ENCODE results near the gene LAMB3. TPM values are rescaled to one million over a fixed set of nuclear protein-coding genes. Genes with fewer than 3 reads are reported as not detected.

The LAMB3 gene
- total RNA-seq, 4 donors from 2014 or later: 47.2 to 147 (median 126) TPM

DNA sequence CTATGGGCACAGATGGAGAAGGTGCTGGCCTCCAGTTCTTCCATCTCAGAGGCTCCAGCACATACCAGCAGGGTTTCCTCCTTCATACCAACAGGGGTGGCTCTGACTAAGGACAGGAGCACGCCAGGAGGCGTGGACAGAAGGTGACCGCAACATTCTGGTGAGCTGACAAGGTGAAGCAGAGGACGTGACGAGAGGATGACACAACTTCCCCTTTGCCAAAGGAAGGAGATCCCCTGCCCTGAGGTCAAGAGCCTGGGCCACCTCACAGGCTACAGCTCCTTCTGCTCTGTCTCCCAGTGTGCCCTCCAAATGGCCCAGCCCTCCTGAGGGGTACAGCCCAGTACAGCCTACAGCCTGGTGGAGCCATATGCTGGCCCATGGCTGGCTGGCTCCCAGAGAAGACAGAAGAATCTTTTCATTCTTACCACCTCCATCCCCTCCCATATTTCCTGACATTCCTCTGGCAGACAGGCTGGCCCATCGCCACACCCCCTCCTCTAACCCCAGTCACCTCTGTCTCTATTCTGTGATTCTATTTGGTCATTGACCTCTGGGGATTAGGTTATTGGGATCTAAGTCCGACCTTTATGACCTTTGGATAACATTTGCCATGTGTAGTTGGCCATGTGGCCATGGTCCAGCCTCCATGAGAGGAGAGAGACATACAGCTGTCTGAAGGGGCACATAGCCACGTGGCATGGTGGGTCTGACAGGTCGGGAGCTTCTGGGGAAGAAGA, 5.1 kb upstream of the LAMB3 start:
- Histone ChIP-seq H3K36me3 (no peaks in the 10 kb centered on the region), H3K27ac (no peak overlapping the region), H3K9me3 (no peaks in the 10 kb centered on the region), H3K4me1 (peaks cover 6 to 44% (median 17%) of the 10 kb centered on the region in 4 donors), H3K27me3 (no peaks in the 10 kb centered on the region), H3K4me3 (no peak overlapping the region)
- 60 to 89% methylated on average over 1 to 9 of the region's 9 CpGs for WGBS, 2 donors (ENCODE audit: low coverage in 1 of 2)
- no peak for DNase-seq
- intact Hi-C loops (cut with DNase I; ENCODE audit: low total_unique reads) (loop anchor here (1.0 kb wide), 1 partner anchor 119 kb away; no protein-coding TSS in a partner anchor), in situ Hi-C loops (cut with MboI; ENCODE audit: low pct_ligation_motif_present in 1 of 4, low pct_unique_long_range_greater_than_20kb in 1 of 4, low sequenced_read_pairs in 3 of 4) (no loop called here)
- TF ChIP-seq EP300 (IDR thresholded peaks at IDR 0.05; ENCODE audit: low read depth) (no peak), POLR2A (IDR thresholded peaks at IDR 0.05) (no peak), POLR2AphosphoS5 (IDR thresholded peaks at IDR 0.05) (no peak)
- TF ChIP-seq, protein P1, sequence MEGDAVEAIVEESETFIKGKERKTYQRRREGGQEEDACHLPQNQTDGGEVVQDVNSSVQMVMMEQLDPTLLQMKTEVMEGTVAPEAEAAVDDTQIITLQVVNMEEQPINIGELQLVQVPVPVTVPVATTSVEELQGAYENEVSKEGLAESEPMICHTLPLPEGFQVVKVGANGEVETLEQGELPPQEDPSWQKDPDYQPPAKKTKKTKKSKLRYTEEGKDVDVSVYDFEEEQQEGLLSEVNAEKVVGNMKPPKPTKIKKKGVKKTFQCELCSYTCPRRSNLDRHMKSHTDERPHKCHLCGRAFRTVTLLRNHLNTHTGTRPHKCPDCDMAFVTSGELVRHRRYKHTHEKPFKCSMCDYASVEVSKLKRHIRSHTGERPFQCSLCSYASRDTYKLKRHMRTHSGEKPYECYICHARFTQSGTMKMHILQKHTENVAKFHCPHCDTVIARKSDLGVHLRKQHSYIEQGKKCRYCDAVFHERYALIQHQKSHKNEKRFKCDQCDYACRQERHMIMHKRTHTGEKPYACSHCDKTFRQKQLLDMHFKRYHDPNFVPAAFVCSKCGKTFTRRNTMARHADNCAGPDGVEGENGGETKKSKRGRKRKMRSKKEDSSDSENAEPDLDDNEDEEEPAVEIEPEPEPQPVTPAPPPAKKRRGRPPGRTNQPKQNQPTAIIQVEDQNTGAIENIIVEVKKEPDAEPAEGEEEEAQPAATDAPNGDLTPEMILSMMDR (IDR thresholded peaks at IDR 0.05): no peak

- no peak overlapping the region for H3K27ac ChIP-seq
- H3K9me3 ChIP-seq: no peaks in the 10 kb centered on the region
- H3K4me1 ChIP-seq: peaks cover 11 to 55% (median 26%) of the 10 kb centered on the region in 4 donors
- H3K4me3 ChIP-seq: no peak overlapping the region
- in situ Hi-C loops (cut with MboI; ENCODE audit: low pct_ligation_motif_present in 1 of 4, low pct_unique_long_range_greater_than_20kb in 1 of 4, low sequenced_read_pairs in 3 of 4): no loop called here
- no peaks in the 10 kb centered on the region for H3K36me3 ChIP-seq
- TF ChIP-seq POLR2A (IDR thresholded peaks at IDR 0.05): no peak
- TF ChIP-seq, protein P1 (IDR thresholded peaks at IDR 0.05): no peak
- TF ChIP-seq POLR2AphosphoS5 (IDR thresholded peaks at IDR 0.05): peak in 1 of 3 donors; percentile 53
- TF ChIP-seq EP300 (IDR thresholded peaks at IDR 0.05; ENCODE audit: low read depth): no peak
- H3K27me3 ChIP-seq: no peaks in the 10 kb centered on the region
- intact Hi-C loops (cut with DNase I; ENCODE audit: low total_unique reads): no loop called here
- WGBS, 2 donors (ENCODE audit: low coverage in 1 of 2): 72 to 88% methylated on average over 5 to 9 of the region's 9 CpGs
- peak; percentile 46 for DNase-seq
These were observed 3.4 kb upstream of the LAMB3 start for GRCh38 chr1:209655411-209656231.

DNA sequence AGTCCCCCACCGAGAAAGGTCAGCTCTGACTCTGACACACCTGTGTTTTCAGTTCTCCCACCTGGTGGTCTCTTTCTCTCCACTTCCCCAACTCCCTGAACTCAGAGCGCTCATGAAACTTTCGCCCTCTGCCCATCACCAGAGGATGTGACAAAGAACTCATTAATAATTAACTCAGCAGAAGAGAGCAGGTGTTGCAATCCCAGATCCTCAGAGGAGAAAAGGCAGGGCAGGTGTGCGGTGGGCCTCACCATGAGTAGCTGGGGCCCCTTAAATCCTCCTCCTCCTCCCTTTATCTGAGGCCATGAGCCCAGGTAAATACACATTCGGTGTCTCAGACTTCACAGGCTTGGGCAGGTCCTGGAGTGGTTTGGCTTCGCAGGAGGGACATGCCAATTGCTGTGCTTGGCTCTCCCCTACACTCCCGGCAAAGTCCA, 1.7 kb upstream of the LAMB3 start:
- 54% methylated on average over 7 of the region's 7 CpGs; no CpG with 5 or more reads in 1 of the 2 donors for WGBS, 2 donors (ENCODE audit: low coverage in 1 of 2)
- DNase-seq: peak; percentile 56
- in situ Hi-C loops (cut with MboI; ENCODE audit: low pct_ligation_motif_present in 1 of 4, low pct_unique_long_range_greater_than_20kb in 1 of 4, low sequenced_read_pairs in 3 of 4): no loop called here
- Histone ChIP-seq H3K4me3 (no peak overlapping the region), H3K4me1 (peaks cover 11 to 58% (median 42%) of the 10 kb centered on the region in 4 donors), H3K36me3 (no peaks in the 10 kb centered on the region), H3K27ac (peak overlapping the region; percentile 83 to 89 (median 86)), H3K27me3 (no peaks in the 10 kb centered on the region), H3K9me3 (no peaks in the 10 kb centered on the region)
- intact Hi-C loops (cut with DNase I; ENCODE audit: low total_unique reads): no loop called here
- TF ChIP-seq, protein P1 (IDR thresholded peaks at IDR 0.05): no peak
- peak; percentile 28 for TF ChIP-seq POLR2A (IDR thresholded peaks at IDR 0.05)
- TF ChIP-seq EP300 (IDR thresholded peaks at IDR 0.05; ENCODE audit: low read depth): no peak
- TF ChIP-seq POLR2AphosphoS5 (IDR thresholded peaks at IDR 0.05): peak in 2 of 3 donors; percentile 17 to 45

GRCh38 chr1:209652873-209653401, 712 bp upstream of the LAMB3 start:
- WGBS, 2 donors (ENCODE audit: low coverage in 1 of 2): 43 to 82% methylated on average over 2 to 3 of the region's 3 CpGs
- in situ Hi-C loops (cut with MboI; ENCODE audit: low pct_ligation_motif_present in 1 of 4, low pct_unique_long_range_greater_than_20kb in 1 of 4, low sequenced_read_pairs in 3 of 4): no loop called here
- intact Hi-C loops (cut with DNase I; ENCODE audit: low total_unique reads): no loop called here
- H3K4me3 ChIP-seq: peak overlapping the region in 2 of 4 donors; percentile 17 to 31
- H3K27ac ChIP-seq: peak overlapping the region; percentile 83 to 89 (median 86)
- no peaks in the 10 kb centered on the region for H3K9me3 ChIP-seq
- H3K27me3 ChIP-seq: no peaks in the 10 kb centered on the region
- TF ChIP-seq EP300 (IDR thresholded peaks at IDR 0.05; ENCODE audit: low read depth): no peak
- TF ChIP-seq POLR2AphosphoS5 (IDR thresholded peaks at IDR 0.05): peak; percentile 66 to 90 (median 84)
- peak; percentile 51 for TF ChIP-seq POLR2A (IDR thresholded peaks at IDR 0.05)
- DNase-seq: peak; percentile 93
- no peaks in the 10 kb centered on the region for H3K36me3 ChIP-seq
- peaks cover 11 to 66% (median 48%) of the 10 kb centered on the region in 4 donors for H3K4me1 ChIP-seq

Data from transverse colon (tissue), 4 donors.